Neural progenitor cell (in vitro differentiated cells): ENCODE measurements around the gene PLEKHN1. TPM values are rescaled to one million over a fixed set of nuclear protein-coding genes. Genes with fewer than 3 reads are reported as not detected.

Experiments used
- DNase-seq: peaks from one replicate; pipeline ENCODE4 v3.0.0-alpha.2; 2016; ENCODE audit warnings: low spot score
- H2AFZ ChIP-seq: fragments of 200-600 bp; sonication (generic); replicated peaks from 2 replicates; pipeline ENCODE4 v1.6.1; 2016; ENCODE audit warnings: antibody characterized with exemption
- H3F3A ChIP-seq: fragments of 200-600 bp; sonication (generic); 2 replicates; pipeline ENCODE4 v1.6.1; 2016; ENCODE audit warnings: antibody characterized with exemption, low read depth
- H3K27ac ChIP-seq: fragments of 200-600 bp; sonication (generic); 2 replicates; pipeline ENCODE4 v1.5.1; 2016; ENCODE audit warnings: mild to moderate bottlenecking
- H3K27me3 ChIP-seq: fragments of 200-600 bp; sonication (generic); 2 replicates; pipeline ENCODE4 v1.6.1; 2016; ENCODE audit warnings: mild to moderate bottlenecking, moderate library complexity
- H3K36me3 ChIP-seq: fragments of 200-600 bp; sonication (generic); 2 replicates; pipeline ENCODE4 v1.5.1; 2016
- H3K4me1 ChIP-seq: fragments of 200-600 bp; sonication (generic); 2 replicates; pipeline ENCODE4 v1.6.1; 2016; ENCODE audit warnings: mixed run types
- H3K4me2 ChIP-seq: fragments of 200-600 bp; sonication (generic); 2 replicates; pipeline ENCODE4 v1.6.1; 2016
- H3K4me3 ChIP-seq: fragments of 200-600 bp; sonication (generic); 2 replicates; pipeline ENCODE4 v1.5.1; 2016
- H3K79me2 ChIP-seq: fragments of 200-600 bp; sonication (generic); 2 replicates; pipeline ENCODE4 v1.6.1; 2016; ENCODE audit warnings: low read depth
- H3K9ac ChIP-seq: fragments of 200-600 bp; sonication (generic); 2 replicates; pipeline ENCODE4 v1.6.1; 2016
- H3K9me3 ChIP-seq: fragments of 200-600 bp; sonication (generic); 2 replicates; pipeline ENCODE4 v1.5.1; 2016; ENCODE audit warnings: low read depth
- H4K20me1 ChIP-seq: fragments of 200-600 bp; sonication (generic); 2 replicates; pipeline ENCODE4 v1.6.1; 2016; ENCODE audit warnings: low read depth
- H3K27ac Mint-ChIP-seq: 3 replicates; pipeline ENCODE4 v1.8.0; 2021; ENCODE audit warnings: mixed read lengths
- H3K27me3 Mint-ChIP-seq: 2 replicates; pipeline ENCODE4 v1.8.0; 2022; ENCODE audit warnings: low read depth, mild to moderate bottlenecking, inconsistent platforms, moderate library complexity, mixed read lengths; ENCODE audit not compliant: insufficient read depth
- H3K36me3 Mint-ChIP-seq: 3 replicates; pipeline ENCODE4 v1.8.0; 2021; ENCODE audit warnings: mixed read lengths
- H3K4me1 Mint-ChIP-seq: 3 replicates; pipeline ENCODE4 v1.8.0; 2021; ENCODE audit warnings: mixed read lengths
- H3K4me3 Mint-ChIP-seq: 3 replicates; pipeline ENCODE4 v1.8.0; 2021; ENCODE audit warnings: mild to moderate bottlenecking, moderate library complexity, mixed read lengths
- H3K9me3 Mint-ChIP-seq: 3 replicates; pipeline ENCODE4 v1.8.0; 2020; ENCODE audit warnings: mixed read lengths
- CTCF ChIP-seq: fragments of 200-600 bp; sonication (generic); IDR thresholded peaks from 2 replicates; pipeline ENCODE4 v1.5.1; 2017; ENCODE audit warnings: antibody characterized with exemption, mild to moderate bottlenecking
- EZH2 ChIP-seq: fragments of 200-600 bp; sonication (generic); IDR thresholded peaks from 2 replicates; pipeline ENCODE4 v1.6.1; 2017; ENCODE audit warnings: antibody characterized with exemption, mild to moderate bottlenecking, moderate library complexity
- EZH2phosphoT487 ChIP-seq: fragments of 200-600 bp; sonication (generic); IDR thresholded peaks from 2 replicates; pipeline ENCODE4 v1.6.1; 2017; ENCODE audit warnings: antibody characterized with exemption
- total RNA-seq: library from RNA; depleted of rRNA; stranded (reverse); fragments of >200 nt; gene quantifications from 2 replicates; pipeline ENCODE4 v1.2.3, GENCODE V29; 2015; ENCODE audit warnings: low replicate concordance

The PLEKHN1 gene
- total RNA-seq, 1 donor from 2014 or later: not detected

GRCh38 chr1:923131-923990, 42.9 kb upstream of the PLEKHN1 start, which contains the start of gene SAMD11:
Gene SAMD11, plus strand, starts transcription at chr1:923923. Its CDS starts 509 bp downstream, at chr1:924432.
- H3K36me3 Mint-ChIP-seq: no peaks in the 10 kb centered on the region
- H3K4me1 Mint-ChIP-seq: peaks cover 36% of the 10 kb centered on the region
- Histone ChIP-seq H2AFZ (peak within 1 kb of the TSS; percentile 55), H3K4me2 (peak within 1 kb of the TSS; percentile 76), H3K79me2 (no peaks in the 10 kb centered on the region), H3K4me1 (peaks cover 19% of the 10 kb centered on the region), H3F3A (peaks cover 9% of the 10 kb centered on the region), H3K36me3 (no peaks in the 10 kb centered on the region), H3K9me3 (no peaks in the 10 kb centered on the region), H3K9ac (no peak within 1 kb of the TSS), H4K20me1 (peaks cover 60% of the 10 kb centered on the region), H3K4me3 (peak within 1 kb of the TSS; percentile 45), H3K27me3 (peaks cover 100% of the 10 kb centered on the region), H3K27ac (no peak within 1 kb of the TSS)
- H3K4me3 Mint-ChIP-seq: peak within 1 kb of the TSS; percentile 88
- no peaks in the 10 kb centered on the region for H3K9me3 Mint-ChIP-seq
- H3K27me3 Mint-ChIP-seq: peaks cover 56% of the 10 kb centered on the region
- peak; percentile 86 for TF ChIP-seq EZH2phosphoT487
- no peak for TF ChIP-seq CTCF
- TF ChIP-seq EZH2: peak; percentile 96
- peak; percentile 92 for DNase-seq
- peak within 1 kb of the TSS; percentile 37 for H3K27ac Mint-ChIP-seq

GRCh38 chr1:923991-924655, 42.2 kb upstream of the PLEKHN1 start:
- Histone ChIP-seq H2AFZ (peak overlapping the region; percentile 55), H3F3A (peaks cover 9% of the 10 kb centered on the region), H4K20me1 (peaks cover 60% of the 10 kb centered on the region), H3K4me1 (peaks cover 19% of the 10 kb centered on the region), H3K4me2 (peak overlapping the region; percentile 76), H3K36me3 (no peaks in the 10 kb centered on the region), H3K27ac (no peak overlapping the region), H3K4me3 (peak overlapping the region; percentile 45), H3K9me3 (no peaks in the 10 kb centered on the region), H3K79me2 (no peaks in the 10 kb centered on the region), H3K27me3 (peaks cover 100% of the 10 kb centered on the region), H3K9ac (no peak overlapping the region)
- Mint-ChIP-seq H3K4me1 (peaks cover 34% of the 10 kb centered on the region), H3K4me3 (no peak overlapping the region), H3K9me3 (no peaks in the 10 kb centered on the region), H3K36me3 (no peaks in the 10 kb centered on the region), H3K27ac (no peak overlapping the region), H3K27me3 (peaks cover 57% of the 10 kb centered on the region)
- TF ChIP-seq EZH2 (peak; percentile 0), EZH2phosphoT487 (no peak)
- DNase-seq: no peak

- H3K27me3 Mint-ChIP-seq: peaks cover 60% of the 10 kb centered on the region
- Histone ChIP-seq H2AFZ (peak overlapping the region; percentile 55), H4K20me1 (peaks cover 59% of the 10 kb centered on the region)
These were observed 41.4 kb upstream of the PLEKHN1 start for GRCh38 chr1:924656-925560.

More at GRCh38 chr1:924656-925560, 41.4 kb upstream of the PLEKHN1 start:
- no peaks in the 10 kb centered on the region for H3K36me3 Mint-ChIP-seq
- Histone ChIP-seq H3K36me3 (no peaks in the 10 kb centered on the region), H3K4me3 (peak overlapping the region; percentile 45), H3K27ac (no peak overlapping the region), H3K9me3 (no peaks in the 10 kb centered on the region), H3K9ac (no peak overlapping the region), H3F3A (peaks cover 9% of the 10 kb centered on the region), H3K27me3 (peaks cover 100% of the 10 kb centered on the region), H3K4me1 (peaks cover 19% of the 10 kb centered on the region), H3K79me2 (no peaks in the 10 kb centered on the region), H3K4me2 (peak overlapping the region; percentile 76)
- H3K9me3 Mint-ChIP-seq: no peaks in the 10 kb centered on the region
- H3K4me1 Mint-ChIP-seq: peaks cover 33% of the 10 kb centered on the region
- H3K4me3 Mint-ChIP-seq: peak overlapping the region; percentile 79
- H3K27ac Mint-ChIP-seq: no peak overlapping the region
- peak; percentile 81 for DNase-seq
- peak; percentile 99 for TF ChIP-seq EZH2
- peak; percentile 20 for TF ChIP-seq CTCF
- TF ChIP-seq EZH2phosphoT487: peak; percentile 98
